Keratinocyte (primary cell): ENCODE measurements around the gene NOD2. TPM values are rescaled to one million over a fixed set of nuclear protein-coding genes. Genes with fewer than 3 reads are reported as not detected.

Source experiments
- DNase-seq: peaks from one replicate; pipeline ENCODE4 v3.0.0-alpha.2; 2011; ENCODE audit warnings: low read depth, missing footprints, low spot score
- FAIRE-seq: peaks from 2 replicates; lab custom pipeline; 2011; peaks lifted over from hg19 to GRCh38; lab: Jason Lieb, UNC
- H2AFZ ChIP-seq: 2 replicates; pipeline ENCODE4 v1.6.0; 2012; ENCODE audit warnings: low read length, control low read depth, inconsistent platforms; ENCODE audit not compliant: control insufficient read depth
- H3K27ac ChIP-seq: 2 replicates; pipeline ENCODE4 v1.5.1; 2011; ENCODE audit warnings: low read length; ENCODE audit not compliant: control insufficient read depth, insufficient read depth
- H3K27me3 ChIP-seq: 3 replicates; pipeline ENCODE4 v1.6.0; 2011; ENCODE audit warnings: low read length; ENCODE audit not compliant: control insufficient read depth, insufficient read depth; ENCODE audit errors: extremely low read depth
- H3K36me3 ChIP-seq, 2 experiments: 2 replicates in 1 of 2; 3 replicates in 1 of 2; pipeline ENCODE4 v1.5.1; 2011; ENCODE audit warnings: low read length in 2 of 2, mild to moderate bottlenecking in 1 of 2; ENCODE audit not compliant: control insufficient read depth in 2 of 2, insufficient read depth in 2 of 2; ENCODE audit errors: extremely low read depth in 1 of 2
- H3K4me1 ChIP-seq: 3 replicates; pipeline ENCODE4 v1.5.1; 2011; ENCODE audit warnings: low read length; ENCODE audit not compliant: control insufficient read depth, insufficient read depth; ENCODE audit errors: extremely low read depth
- H3K4me2 ChIP-seq: 3 replicates; pipeline ENCODE4 v1.6.0; 2011; ENCODE audit warnings: low read depth, low read length; ENCODE audit not compliant: control insufficient read depth, insufficient read depth; ENCODE audit errors: extremely low read depth
- H3K4me3 ChIP-seq, 3 experiments: fragments of 200-600 bp in 1 of 3; sonication (generic) in 1 of 3; 2 replicates in 2 of 3; 3 replicates in 1 of 3; pipeline ENCODE4 v1.5.1; 2011 to 2016; ENCODE audit warnings: low read length in 3 of 3, mild to moderate bottlenecking in 3 of 3, control low read depth in 2 of 3, inconsistent platforms in 1 of 3, low read depth in 1 of 3, mixed read lengths in 1 of 3, mixed run types in 1 of 3, moderate library complexity in 1 of 3; ENCODE audit not compliant: control insufficient read depth in 2 of 3, insufficient read depth in 2 of 3; ENCODE audit errors: extremely low read depth in 1 of 3
- H3K79me2 ChIP-seq: 2 replicates; pipeline ENCODE4 v1.6.0; 2012; ENCODE audit warnings: low read length; ENCODE audit not compliant: control insufficient read depth, insufficient read depth
- H3K9ac ChIP-seq: 3 replicates; pipeline ENCODE4 v1.6.0; 2011; ENCODE audit warnings: low read length; ENCODE audit not compliant: control insufficient read depth, insufficient read depth; ENCODE audit errors: extremely low read depth
- H3K9me1 ChIP-seq: 3 replicates; pipeline ENCODE4 v1.6.0; 2011; ENCODE audit warnings: low read length; ENCODE audit not compliant: control insufficient read depth, insufficient read depth; ENCODE audit errors: extremely low read depth
- H3K9me3 ChIP-seq: 2 replicates; pipeline ENCODE4 v1.5.1; 2012; ENCODE audit warnings: low read depth, low read length; ENCODE audit not compliant: control insufficient read depth
- H4K20me1 ChIP-seq: 3 replicates; pipeline ENCODE4 v1.6.0; 2011; ENCODE audit warnings: low read length; ENCODE audit not compliant: control insufficient read depth, insufficient read depth; ENCODE audit errors: extremely low read depth
- CTCF ChIP-seq, 3 experiments: IDR thresholded peaks in 1 of 3; conservative IDR thresholded peaks in 1 of 3; optimal IDR thresholded peaks in 1 of 3; 2 replicates in 2 of 3; 3 replicates in 1 of 3; pipeline versions ENCODE3 to v1.5.1; 2011; ENCODE audit warnings: low read length in 3 of 3, mild to moderate bottlenecking in 3 of 3, moderate library complexity in 2 of 3, control low read depth in 1 of 3, inconsistent platforms in 1 of 3; ENCODE audit not compliant: insufficient read depth in 2 of 3; ENCODE audit errors: extremely low read depth in 1 of 3
- EZH2 ChIP-seq: IDR thresholded peaks from one replicate; pipeline ENCODE4 v1.6.1; 2012; ENCODE audit warnings: inconsistent platforms, mild to moderate bottlenecking, low read length, moderate library complexity
- dilution Hi-C: fragments of 300-500 bp; cut with MboI; formaldehyde crosslinking; loops from one replicate; pipeline ENCODE4 v1.7.0; 2020; ENCODE audit warnings: low sequenced_read_pairs; ENCODE audit not compliant: extremely low pct_ligation_motif_present
- polyA plus RNA-seq, 5 experiments: library from polyadenylated mRNA; depleted of rRNA in 3 of 5; stranded (reverse) in 3 of 5; stranded (forward) in 1 of 5; unstranded in 1 of 5; fragments of >200 nt; gene quantifications; 1 replicate in 1 of 5; 2 replicates in 3 of 5; 3 replicates in 1 of 5; pipeline versions ENCODE4 v1.2.1 to v1.2.3, GENCODE V29; 2011 to 2012; ENCODE audit warnings: missing spikeins in 2 of 5, low read depth in 1 of 5, low replicate concordance in 1 of 5

The NOD2 gene
- polyA plus RNA-seq, 1 donor (not counting 4 experiments of a cell fraction or from before 2014, with no cell fraction given) = 0.80 TPM

GRCh38 chr16:50736448-50736847, 43.0 kb downstream of the NOD2 start:
- FAIRE-seq (no peak), DNase-seq (no peak)
- no peak for TF ChIP-seq CTCF (optimal IDR thresholded peaks at IDR 0.05 in 1 of 3, IDR thresholded peaks at IDR 0.05 in 1 of 3, conservative IDR thresholded peaks at IDR 0.05 in 1 of 3; ENCODE audit: extremely low read depth in 1 of 3, insufficient read depth in 2 of 3, low read length in 3 of 3)
- no peak for TF ChIP-seq EZH2
- H3K4me3 ChIP-seq = no peak overlapping the region
- no peak overlapping the region for H3K4me2 ChIP-seq
- no peak overlapping the region for H3K27ac ChIP-seq
- H3K36me3 ChIP-seq = no peaks in the 10 kb centered on the region
- H3K9me1 ChIP-seq = no peaks in the 10 kb centered on the region
- peaks cover 2% of the 10 kb centered on the region for H3K27me3 ChIP-seq
- peaks cover 11% of the 10 kb centered on the region for H3K4me1 ChIP-seq
- no peaks in the 10 kb centered on the region for H3K9me3 ChIP-seq
- H2AFZ ChIP-seq = no peak overlapping the region
- dilution Hi-C loops = no loop called here
- no peak overlapping the region for H3K9ac ChIP-seq
- no peaks in the 10 kb centered on the region for H4K20me1 ChIP-seq
- H3K79me2 ChIP-seq = no peaks in the 10 kb centered on the region

DNA sequence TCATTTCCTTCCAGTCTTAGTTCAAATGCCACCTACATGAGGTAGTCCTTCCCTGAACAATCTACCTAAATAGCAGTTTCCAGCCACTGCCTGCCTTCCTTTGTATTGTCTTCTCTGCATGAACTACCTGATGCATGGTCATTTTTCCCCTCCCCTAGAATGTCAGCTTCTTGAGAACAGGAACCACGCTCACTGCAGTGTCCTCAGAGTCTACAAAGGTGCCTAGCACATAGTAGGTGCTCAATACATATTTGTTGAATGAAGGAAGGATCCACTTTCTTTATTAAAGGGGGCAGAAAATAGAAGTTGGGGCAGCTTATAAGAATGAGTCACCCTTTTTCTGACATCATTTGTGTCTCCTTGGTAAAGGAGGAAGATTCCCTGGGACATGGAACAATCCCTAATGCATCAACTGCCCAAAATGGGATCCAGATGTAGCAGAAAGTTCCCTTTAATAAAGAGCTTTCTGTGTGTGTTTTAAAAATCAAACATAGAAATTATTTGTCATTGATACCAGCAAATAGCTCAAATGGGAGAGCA, 44.1 kb downstream of the NOD2 start:
- Histone ChIP-seq H4K20me1 (no peaks in the 10 kb centered on the region), H3K9me1 (no peaks in the 10 kb centered on the region), H3K4me1 (peaks cover 11% of the 10 kb centered on the region), H3K9ac (no peak overlapping the region), H3K4me2 (no peak overlapping the region), H3K27ac (no peak overlapping the region), H3K27me3 (peaks cover 2% of the 10 kb centered on the region), H3K4me3 (no peak overlapping the region), H3K9me3 (no peaks in the 10 kb centered on the region), H3K36me3 (no peaks in the 10 kb centered on the region), H2AFZ (no peak overlapping the region), H3K79me2 (peaks cover 1% of the 10 kb centered on the region)
- DNase-seq (no peak), FAIRE-seq (no peak)
- dilution Hi-C loops = no loop called here
- TF ChIP-seq EZH2 (no peak), CTCF (optimal IDR thresholded peaks at IDR 0.05 in 1 of 3, IDR thresholded peaks at IDR 0.05 in 1 of 3, conservative IDR thresholded peaks at IDR 0.05 in 1 of 3; ENCODE audit: extremely low read depth in 1 of 3, insufficient read depth in 2 of 3, low read length in 3 of 3) (no peak)
